SH-SY5Y (cell line): ENCODE data around the gene CPO.

Source experiments
- GATA2 ChIP-seq: IDR thresholded peaks from 2 replicates; pipeline ENCODE4 v1.6.1; 2011; ENCODE audit warnings: mild to moderate bottlenecking, low read depth, low read length
- GATA3 ChIP-seq: IDR thresholded peaks from 2 replicates; pipeline ENCODE4 v1.6.1; 2011; ENCODE audit warnings: low read depth, mild to moderate bottlenecking, low read length, moderate library complexity

Gene CPO

GRCh38 chr2:206958261-206958660 is 18.9 kb downstream of the CPO start:
- TF ChIP-seq GATA2 (no peak), GATA3 (no peak)

- TF ChIP-seq GATA2, result no peak
- no peak for TF ChIP-seq GATA3
Observed at GRCh38 chr2:206962966-206963365, 23.6 kb downstream of the CPO start.

GRCh38 chr2:206968134-206969086 is 29.1 kb downstream of the CPO start:
- TF ChIP-seq GATA2 (no peak), GATA3 (no peak)

GRCh38 chr2:206969192-206969591 is 29.9 kb downstream of the CPO start:
- TF ChIP-seq GATA2 (no peak), GATA3 (no peak)

GRCh38 chr2:206970589-206971360 is 31.5 kb downstream of the CPO start:
- TF ChIP-seq GATA2, result no peak
- TF ChIP-seq GATA3, result no peak

GRCh38 chr2:206971805-206972204 is 32.5 kb downstream of the CPO start:
- no peak for TF ChIP-seq GATA3
- TF ChIP-seq GATA2, result no peak

GRCh38 chr2:206974551-206974950 is 35.2 kb downstream of the CPO start:
- no peak for TF ChIP-seq GATA2
- no peak for TF ChIP-seq GATA3

- TF ChIP-seq GATA3, result no peak
- TF ChIP-seq GATA2, result no peak
Observed at GRCh38 chr2:206978746-206979145, 39.4 kb downstream of the CPO start.

- TF ChIP-seq GATA2 (no peak), GATA3 (no peak)
Observed at GRCh38 chr2:206979365-206979764, 40.0 kb downstream of the CPO start.

GRCh38 chr2:206979922-206980321 is 40.6 kb downstream of the CPO start:
- no peak for TF ChIP-seq GATA3
- TF ChIP-seq GATA2, result no peak

GRCh38 chr2:206980413-206980812 is 41.1 kb downstream of the CPO start:
- TF ChIP-seq GATA3 (no peak), GATA2 (no peak)

- TF ChIP-seq GATA3, result no peak
- TF ChIP-seq GATA2, result no peak
Observed at GRCh38 chr2:206981086-206981674, 41.9 kb downstream of the CPO start.

GRCh38 chr2:206981739-206982340 is 42.5 kb downstream of the CPO start:
- TF ChIP-seq GATA3 (no peak), GATA2 (no peak)
